ENCODE measurements around the gene LOXL4.
"Not testable (repeated sequence)": the region's sequence is repeated elsewhere in the genome, so short reads cannot be mapped to it uniquely, and the experiment has no call there.

LOXL4 gene

DNA sequence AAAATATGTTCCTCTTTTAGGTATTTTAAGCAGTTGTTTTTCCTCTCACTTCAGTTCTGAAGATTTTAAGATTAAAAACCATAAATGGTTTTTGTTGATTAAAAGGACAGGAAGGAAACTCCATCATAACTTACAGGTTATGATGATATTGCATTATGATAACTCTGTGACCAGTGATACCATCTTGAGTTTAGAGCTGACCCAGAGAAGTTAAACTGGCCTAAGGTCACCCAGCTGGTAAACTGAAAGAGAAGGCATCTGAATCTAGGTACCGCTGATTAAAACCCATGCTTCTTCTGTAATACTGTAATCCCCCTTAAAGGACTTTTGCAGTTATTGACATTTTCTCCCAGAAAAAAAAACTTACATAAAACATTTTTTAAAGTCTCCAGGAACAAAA, 29.6 kb downstream of the LOXL4 start:
- no peak for DNase-seq

DNA sequence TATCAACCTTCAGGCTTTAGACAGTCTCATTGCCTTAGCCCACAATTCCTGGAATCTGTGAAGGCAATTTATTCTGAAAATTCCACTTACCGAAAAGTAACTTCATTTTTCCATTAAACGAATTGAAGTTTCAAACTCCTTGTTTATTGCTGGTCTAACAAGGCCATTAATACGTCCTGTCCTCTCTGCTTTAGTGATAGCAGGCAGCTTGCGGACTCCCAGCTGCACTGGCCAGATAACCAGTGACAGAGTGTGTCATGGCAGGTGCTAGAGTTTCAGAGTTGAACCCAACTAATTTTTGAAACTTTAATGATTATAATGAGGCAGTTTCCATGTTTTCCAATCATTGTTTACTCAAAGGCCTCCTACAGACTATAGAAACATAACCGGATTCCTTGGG, 31.1 kb downstream of the LOXL4 start:
- no peak for DNase-seq

GRCh38 chr10:98235846-98236245, 32.1 kb downstream of the LOXL4 start:
- no peak for DNase-seq

DNA sequence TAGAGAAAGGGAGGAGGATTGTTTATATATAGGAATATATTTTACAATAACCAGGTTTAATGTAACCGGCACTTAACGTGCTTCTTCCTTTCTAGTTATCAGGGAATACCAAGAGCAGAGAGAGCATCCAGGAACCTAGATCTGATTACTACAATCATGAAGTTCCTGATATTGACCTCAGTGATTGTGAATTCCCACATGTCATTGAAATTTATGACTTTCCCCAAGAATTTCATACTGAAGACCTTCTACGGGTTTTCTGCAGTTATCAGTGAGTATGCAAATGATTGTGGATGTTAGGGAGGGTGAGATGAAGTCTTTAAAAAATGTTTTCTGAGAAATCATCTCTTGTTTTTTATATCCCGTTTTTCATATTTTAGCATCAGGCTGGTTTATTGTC, 36.6 kb downstream of the LOXL4 start:
- DNase-seq: no peak

DNA sequence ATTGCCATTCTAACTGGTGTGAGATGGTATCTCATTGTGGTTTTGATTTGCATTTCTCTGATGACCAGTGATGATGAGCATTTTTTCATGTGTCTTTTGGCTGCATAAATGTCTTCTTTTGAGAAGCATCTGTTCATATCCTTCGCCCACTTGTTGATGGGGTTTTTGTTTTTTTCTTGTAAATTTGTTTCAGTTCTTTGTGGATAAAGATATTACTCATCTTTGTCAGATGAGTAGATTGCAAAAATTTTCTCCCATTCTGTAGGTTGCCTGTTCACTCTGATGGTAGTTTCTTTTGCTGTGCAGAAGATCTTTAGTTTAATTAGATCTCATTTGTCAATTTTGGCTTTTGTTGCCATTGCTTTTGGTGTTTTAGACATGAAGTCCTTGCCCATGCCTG, 39.7 kb downstream of the LOXL4 start:
- DNase-seq: not testable (repeated sequence)

- not testable (repeated sequence) for DNase-seq
These were observed 40.3 kb downstream of the LOXL4 start for GRCh38 chr10:98227713-98228112.

- DNase-seq: no peak
These were observed 41.4 kb downstream of the LOXL4 start for GRCh38 chr10:98226508-98227144.

GRCh38 chr10:98224996-98225395, 43.0 kb downstream of the LOXL4 start:
- DNase-seq: no peak

GRCh38 chr10:98224509-98224908, 43.5 kb downstream of the LOXL4 start:
- no peak for DNase-seq

DNA sequence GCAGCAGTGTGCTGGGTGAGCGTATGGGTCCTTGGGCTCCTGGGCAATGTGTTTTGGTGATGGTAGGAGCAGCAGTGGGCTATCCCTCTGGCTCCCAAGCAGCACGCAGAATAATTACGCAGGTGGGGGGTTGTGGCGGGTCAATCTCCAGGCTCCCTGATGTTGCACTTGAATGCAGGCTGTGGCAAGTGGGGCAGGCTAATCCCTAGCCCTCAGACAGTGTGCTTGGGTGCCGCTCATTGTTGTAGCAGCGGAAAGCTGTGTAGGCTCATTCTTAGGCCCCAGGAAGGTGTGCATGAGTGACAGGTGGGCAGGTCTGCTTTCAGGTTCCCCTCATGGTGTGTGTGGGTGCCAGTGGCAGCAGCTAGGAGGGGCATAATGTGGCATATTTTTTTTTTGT, 44.1 kb downstream of the LOXL4 start:
- no peak for DNase-seq

DNA sequence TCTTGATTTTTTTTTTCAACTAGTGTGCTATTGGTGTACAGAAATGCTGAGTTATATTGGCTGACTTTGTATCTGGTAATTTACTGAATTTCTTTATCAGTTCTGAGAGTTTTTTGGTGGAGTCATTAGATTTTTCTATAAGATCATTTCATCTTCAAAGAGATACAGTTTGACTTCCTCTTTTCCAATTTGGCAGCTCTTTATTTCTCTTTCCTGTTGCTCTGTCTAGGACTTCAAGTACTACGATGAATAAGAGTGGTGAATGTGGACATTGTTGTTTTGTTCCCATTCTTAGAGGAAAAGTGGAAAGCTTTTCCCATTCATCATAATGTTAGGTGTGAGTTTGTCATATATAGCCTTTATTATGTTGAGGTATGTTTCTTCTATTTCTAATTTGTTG, 50.2 kb downstream of the LOXL4 start:
- no peak for DNase-seq

GRCh38 chr10:98215373-98215772, 52.6 kb downstream of the LOXL4 start:
- DNase-seq: no peak

DNA sequence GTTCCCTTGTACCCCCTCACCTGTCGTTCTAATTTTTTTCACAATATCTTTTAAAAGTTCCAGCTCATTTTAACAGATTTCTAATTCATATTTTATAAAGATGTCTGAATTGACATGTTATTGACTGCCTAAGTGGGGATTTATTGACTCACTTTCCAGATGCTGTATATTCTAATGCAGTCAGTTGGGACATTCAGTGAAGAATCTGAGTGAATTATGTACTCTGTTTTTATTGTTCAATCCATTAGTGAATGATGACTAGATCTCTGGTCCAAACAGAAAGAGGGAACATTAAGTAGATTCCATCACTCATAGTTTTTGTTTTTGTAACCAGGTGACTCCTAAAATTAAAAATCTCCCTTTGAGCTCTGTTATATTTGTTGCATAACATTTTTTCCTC, 54.3 kb downstream of the LOXL4 start:
- DNase-seq: no peak

DNA sequence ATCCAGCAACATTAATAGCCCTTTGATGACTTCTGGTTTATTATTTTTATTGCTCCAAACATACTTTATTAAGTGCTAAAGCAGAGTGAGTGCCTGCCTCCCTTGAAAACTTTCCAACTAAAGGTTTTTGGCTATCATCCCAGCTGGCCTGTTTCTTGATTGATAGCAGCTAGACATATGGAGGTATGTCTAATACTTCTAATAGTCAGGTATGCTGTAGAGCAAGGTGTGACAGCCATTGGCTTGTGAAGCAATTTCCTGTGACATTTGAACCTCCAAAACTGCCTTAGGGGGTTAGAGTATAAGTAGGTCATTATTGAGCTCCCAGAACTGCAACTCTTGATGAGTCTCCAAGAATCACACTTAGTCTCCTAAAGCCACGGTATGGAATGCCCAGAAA, 55.8 kb downstream of the LOXL4 start:
- no peak for DNase-seq

DNA sequence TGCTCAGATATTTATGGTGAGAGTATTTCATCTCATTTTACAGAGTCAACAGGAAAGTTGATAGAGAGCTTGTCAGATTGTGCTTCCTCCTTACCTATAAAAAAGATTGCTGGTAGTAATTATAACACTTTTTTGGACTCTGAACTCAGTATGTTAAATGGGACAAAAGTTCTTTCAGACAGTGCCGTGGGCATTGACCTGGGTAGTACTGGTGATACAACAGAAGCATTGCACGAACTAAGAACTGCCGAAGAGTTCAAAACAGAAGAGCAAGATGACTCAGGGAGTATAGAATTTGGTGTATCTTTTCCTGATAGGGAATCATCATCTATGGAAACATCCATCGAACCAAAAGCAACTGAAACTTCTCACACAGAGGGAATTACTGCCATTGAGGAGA, 58.6 kb downstream of the LOXL4 start:
- DNase-seq: no peak

- no peak for DNase-seq
These were observed 59.1 kb downstream of the LOXL4 start for GRCh38 chr10:98208925-98209324.

GRCh38 chr10:98205351-98205750, 62.6 kb downstream of the LOXL4 start:
- no peak for DNase-seq

DNA sequence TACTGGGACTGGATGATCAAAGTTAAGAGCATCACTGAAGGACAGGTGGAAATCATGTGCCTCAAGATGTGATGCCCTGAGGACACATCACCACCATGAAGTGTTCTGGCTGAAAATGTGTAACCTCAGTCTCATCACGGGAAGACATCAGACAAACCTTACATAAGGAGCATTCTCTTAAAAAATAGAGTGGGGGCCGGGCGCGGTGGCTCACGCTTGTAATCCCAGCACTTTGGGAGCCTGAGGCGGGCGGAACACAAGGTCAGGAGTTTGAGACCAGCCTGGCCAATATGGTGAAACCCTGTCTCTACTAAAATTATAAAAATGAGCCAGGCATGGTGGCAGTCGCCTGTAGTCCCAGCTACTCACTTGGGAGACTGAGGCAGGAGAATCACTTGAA, 65.6 kb downstream of the LOXL4 start:
- no peak for DNase-seq

DNA sequence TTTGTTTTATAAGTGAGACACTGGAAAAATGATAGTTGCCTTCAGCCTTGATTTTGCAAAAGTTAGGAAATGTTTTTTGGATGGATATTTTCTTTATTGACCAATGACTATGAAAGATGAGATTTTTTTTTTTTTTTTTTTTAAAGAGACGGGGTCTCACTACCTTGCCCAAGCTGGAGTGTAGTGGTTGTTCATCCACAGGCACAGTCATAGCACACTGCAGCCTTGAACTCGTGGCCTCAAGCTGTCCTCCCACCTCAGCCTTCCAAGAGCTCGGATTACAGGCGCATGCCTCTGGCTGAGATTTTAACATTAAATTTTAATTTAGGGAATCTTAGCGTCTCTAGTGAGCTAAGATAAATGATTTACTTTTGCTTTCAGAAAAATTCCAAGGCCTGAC, 66.2 kb downstream of the LOXL4 start:
- no peak for DNase-seq

All from NCI-H1694 treated with DMSO at 0.1 percent for 48 hours (cell line).